CD4-positive, alpha-beta T cell treated with Interleukin-15 for 4 hours (primary cell): ENCODE data around the gene CCDC184.
A peak's percentile ranks its signal among the peaks of the same experiment; 100 is the strongest.
"Not testable (repeated sequence)": the region's sequence is repeated elsewhere in the genome, so short reads cannot be mapped to it uniquely, and the experiment has no call there.

Experiments used
- DNase-seq: peaks from one replicate; pipeline ENCODE4 v3.0.0-alpha.2; 2020; ENCODE audit warnings: low spot score

CCDC184 gene

GRCh38 chr12:48183091-48183875, at the start of gene CCDC184:
TSS of gene CCDC184 (plus strand) at chr12:48183644. CDS start at chr12:48184123, 479 bp downstream.
- peak; percentile 81 for DNase-seq

- no peak for DNase-seq
These were observed 48.4 kb upstream of the CCDC184 start for GRCh38 chr12:48135027-48135426.

- no peak for DNase-seq
These were observed 40.4 kb upstream of the CCDC184 start for GRCh38 chr12:48142818-48143674.

GRCh38 chr12:48143898-48144297, 39.5 kb upstream of the CCDC184 start:
- no peak for DNase-seq

GRCh38 chr12:48145981-48146380, 37.5 kb upstream of the CCDC184 start:
- no peak for DNase-seq

- no peak for DNase-seq
These were observed 32.2 kb upstream of the CCDC184 start for GRCh38 chr12:48151103-48151771.

- DNase-seq: not testable (repeated sequence)
These were observed 27.7 kb upstream of the CCDC184 start for GRCh38 chr12:48155786-48156185.

GRCh38 chr12:48156652-48157017, 26.8 kb upstream of the CCDC184 start:
- no peak for DNase-seq

- DNase-seq: peak; percentile 99
These were observed 26.2 kb upstream of the CCDC184 start, which contains the start of gene ASB8 for GRCh38 chr12:48157018-48157888. TSS of gene ASB8 (minus strand) at chr12:48157515. CDS start at chr12:48153496, 4,019 bp downstream.

GRCh38 chr12:48157889-48158370, 25.5 kb upstream of the CCDC184 start:
- no peak for DNase-seq

GRCh38 chr12:48160046-48160445, 23.4 kb upstream of the CCDC184 start:
- no peak for DNase-seq

GRCh38 chr12:48160807-48161206, 22.6 kb upstream of the CCDC184 start:
- DNase-seq: no peak

GRCh38 chr12:48163150-48163747, 20.2 kb upstream of the CCDC184 start:
- DNase-seq: no peak

GRCh38 chr12:48164451-48164850, 19.0 kb upstream of the CCDC184 start:
- DNase-seq: no peak

GRCh38 chr12:48165089-48165981, 18.1 kb upstream of the CCDC184 start:
- DNase-seq: peak; percentile 69

- DNase-seq: no peak
These were observed 14.4 kb upstream of the CCDC184 start for GRCh38 chr12:48169011-48169410.

- no peak for DNase-seq
These were observed 7.6 kb upstream of the CCDC184 start for GRCh38 chr12:48175613-48176416.

GRCh38 chr12:48176417-48176751, 7.1 kb upstream of the CCDC184 start:
- no peak for DNase-seq

- DNase-seq: no peak
These were observed 5.5 kb upstream of the CCDC184 start for GRCh38 chr12:48177982-48178381.
